HepG2 (cell line): ENCODE data around the gene PBX4. TPM values are rescaled to one million over a fixed set of nuclear protein-coding genes. Genes with fewer than 3 reads are reported as not detected.

Experiments used
- E2F5 ChIP-seq: sonication (generic); formaldehyde crosslinking; conservative IDR thresholded peaks from 2 replicates; pipeline ENCODE4 v1.4.0; 2020; ENCODE audit warnings: missing genetic modification reagents
- EED ChIP-seq: sonication (generic); formaldehyde crosslinking; IDR thresholded peaks from 2 replicates; pipeline ENCODE4 v1.5.0; 2020; ENCODE audit warnings: mild to moderate bottlenecking, missing genetic modification reagents
- ESRRA ChIP-seq: sonication (generic); formaldehyde crosslinking; IDR thresholded peaks from 2 replicates; pipeline ENCODE4 v1.5.1; 2020; ENCODE audit warnings: mild to moderate bottlenecking, low read depth, missing genetic modification reagents
- HDAC1 ChIP-seq: sonication (generic); formaldehyde crosslinking; IDR thresholded peaks from 2 replicates; pipeline ENCODE4 v1.5.1; 2020; ENCODE audit warnings: mild to moderate bottlenecking, missing genetic modification reagents
- HOXA7 ChIP-seq: sonication (generic); formaldehyde crosslinking; IDR thresholded peaks from 2 replicates; pipeline ENCODE4 v1.8.1; 2022; ENCODE audit warnings: mild to moderate bottlenecking, missing genetic modification reagents, moderate library complexity
- KDM1A ChIP-seq: IDR thresholded peaks from 2 replicates; pipeline ENCODE4 v1.6.1; 2016; ENCODE audit warnings: missing compliant biosample characterization
- KMT2A ChIP-seq: sonication (generic); formaldehyde crosslinking; IDR thresholded peaks from 2 replicates; pipeline ENCODE4 v1.4.0; 2020; ENCODE audit warnings: missing genetic modification reagents
- REL ChIP-seq: sonication (generic); formaldehyde crosslinking; conservative IDR thresholded peaks from 2 replicates; pipeline ENCODE4 v1.8.0; 2022; ENCODE audit warnings: mild to moderate bottlenecking, missing genetic modification reagents, moderate library complexity
- TOPORS ChIP-seq: sonication (generic); formaldehyde crosslinking; IDR thresholded peaks from 2 replicates; pipeline ENCODE4 v1.8.0; 2023; ENCODE audit warnings: mild to moderate bottlenecking, missing genetic modification reagents
- XRCC5 ChIP-seq: fragments of 200-400 bp; formaldehyde crosslinking; optimal IDR thresholded peaks from 2 replicates; pipeline ENCODE3; 2017; ENCODE audit warnings: mild to moderate bottlenecking, low read length
- ZC3H13 ChIP-seq: sonication (generic); formaldehyde crosslinking; IDR thresholded peaks from 2 replicates; pipeline ENCODE4 v1.8.1; 2023; ENCODE audit warnings: mild to moderate bottlenecking, missing genetic modification reagents, moderate library complexity
- ZNF280D ChIP-seq: sonication (generic); formaldehyde crosslinking; IDR thresholded peaks from 2 replicates; pipeline ENCODE4 v1.5.1; 2020; ENCODE audit warnings: mild to moderate bottlenecking, missing genetic modification reagents
- ZNF589 ChIP-seq: sonication (generic); formaldehyde crosslinking; conservative IDR thresholded peaks from 2 replicates; pipeline ENCODE4 v1.8.0; 2022; ENCODE audit warnings: mild to moderate bottlenecking, moderate library complexity, missing genetic modification reagents
- ZNF777 ChIP-seq: sonication (generic); formaldehyde crosslinking; IDR thresholded peaks from 2 replicates; pipeline ENCODE4 v1.4.0; 2020; ENCODE audit warnings: missing genetic modification reagents
- ZNF878 ChIP-seq: sonication (generic); formaldehyde crosslinking; IDR thresholded peaks from 2 replicates; pipeline ENCODE4 v1.8.1; 2023; ENCODE audit warnings: mild to moderate bottlenecking, missing genetic modification reagents, moderate library complexity
- ZSCAN9 ChIP-seq: IDR thresholded peaks from 2 replicates; pipeline ENCODE4 v1.6.1; 2016; ENCODE audit warnings: borderline replicate concordance
- polyA plus RNA-seq, 8 experiments: library from polyadenylated mRNA; depleted of rRNA in 3 of 8; stranded (reverse) in 7 of 8; unstranded in 1 of 8; fragments of >200 nt; fragmentation: Illumina TruSeq in 4 of 8; extraction: Trizol in 4 of 8; gene quantifications; 2 replicates each; pipeline versions ENCODE4 v1.2.1 to v1.2.3, GENCODE V29; 2011 to 2016; ENCODE audit warnings: low read depth in 4 of 8, missing spikeins in 1 of 8, mixed read lengths in 1 of 8; ENCODE audit not compliant: insufficient read depth in 1 of 8
- total RNA-seq, 5 experiments: library from RNA; depleted of rRNA; stranded (reverse); fragments of >200 nt; fragmentation: Illumina TruSeq; extraction: Trizol; gene quantifications; 2 replicates each; pipeline ENCODE4 v1.2.3, GENCODE V29; 2016; ENCODE audit warnings: low read depth in 1 of 5
- TF ChIP-seq, protein P1 (sequence below): sonication (generic); formaldehyde crosslinking; IDR thresholded peaks from 2 replicates; pipeline ENCODE4 v1.5.1; 2020; ENCODE audit warnings: mild to moderate bottlenecking, missing genetic modification reagents, borderline replicate concordance

The PBX4 gene
- total and polyA plus RNA-seq, 2 of the 13 experiments (the other 11 are each of a cell fraction or from before 2014, with no cell fraction given), result not detected

- TF ChIP-seq KDM1A (CRISPR knock-in tag), result no peak
- 0 out of 2 replicates have a peak, but pooled peaks have one; percentile 37 for TF ChIP-seq REL (CRISPR knock-in tag)
- TF ChIP-seq ZNF777, result no peak
- no peak for TF ChIP-seq TOPORS (CRISPR knock-in tag)
- no peak for TF ChIP-seq ZSCAN9 (CRISPR knock-in tag)
- TF ChIP-seq, protein P1, sequence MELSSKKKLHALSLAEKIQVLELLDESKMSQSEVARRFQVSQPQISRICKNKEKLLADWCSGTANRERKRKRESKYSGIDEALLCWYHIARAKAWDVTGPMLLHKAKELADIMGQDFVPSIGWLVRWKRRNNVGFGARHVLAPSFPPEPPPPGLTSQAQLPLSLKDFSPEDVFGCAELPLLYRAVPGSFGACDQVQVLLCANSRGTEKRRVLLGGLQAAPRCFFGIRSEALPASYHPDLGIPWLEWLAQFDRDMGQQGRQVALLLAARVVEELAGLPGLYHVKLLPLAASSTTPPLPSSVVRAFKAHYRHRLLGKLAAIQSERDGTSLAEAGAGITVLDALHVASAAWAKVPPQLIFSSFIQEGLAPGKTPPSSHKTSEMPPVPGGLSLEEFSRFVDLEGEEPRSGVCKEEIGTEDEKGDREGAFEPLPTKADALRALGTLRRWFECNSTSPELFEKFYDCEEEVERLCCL, result no peak
- 0 out of 2 replicates have a peak, but pooled peaks have one; percentile 15 for TF ChIP-seq KMT2A (CRISPR knock-in tag)
- TF ChIP-seq ESRRA (CRISPR knock-in tag), result no peak
- TF ChIP-seq ZNF878 (CRISPR knock-in tag), result no peak
- no peak for TF ChIP-seq HDAC1 (CRISPR knock-in tag)
- TF ChIP-seq XRCC5, result peak; percentile 3
- TF ChIP-seq ZC3H13 (CRISPR knock-in tag), result 0 out of 2 replicates have a peak, but pooled peaks have one; percentile 51
- TF ChIP-seq ZNF589, result 0 out of 2 replicates have a peak, but pooled peaks have one; percentile 12
- no peak for TF ChIP-seq HOXA7
- TF ChIP-seq EED (CRISPR knock-in tag), result no peak
- 0 out of 2 replicates have a peak, but pooled peaks have one; percentile 19 for TF ChIP-seq ZNF280D
- no peak for TF ChIP-seq E2F5 (CRISPR knock-in tag)
Measured at GRCh38 chr19:19662871-19663255, 44.4 kb upstream of the PBX4 start (continued).
